ENCODE data around the gene JPH3.

JPH3 gene

GRCh38 chr16:87602001-87602775 lies at the start of gene JPH3:
TSS of gene JPH3 (plus strand) at chr16:87602508. CDS start at chr16:87603147, 639 bp downstream.
- TF ChIP-seq, protein P1, sequence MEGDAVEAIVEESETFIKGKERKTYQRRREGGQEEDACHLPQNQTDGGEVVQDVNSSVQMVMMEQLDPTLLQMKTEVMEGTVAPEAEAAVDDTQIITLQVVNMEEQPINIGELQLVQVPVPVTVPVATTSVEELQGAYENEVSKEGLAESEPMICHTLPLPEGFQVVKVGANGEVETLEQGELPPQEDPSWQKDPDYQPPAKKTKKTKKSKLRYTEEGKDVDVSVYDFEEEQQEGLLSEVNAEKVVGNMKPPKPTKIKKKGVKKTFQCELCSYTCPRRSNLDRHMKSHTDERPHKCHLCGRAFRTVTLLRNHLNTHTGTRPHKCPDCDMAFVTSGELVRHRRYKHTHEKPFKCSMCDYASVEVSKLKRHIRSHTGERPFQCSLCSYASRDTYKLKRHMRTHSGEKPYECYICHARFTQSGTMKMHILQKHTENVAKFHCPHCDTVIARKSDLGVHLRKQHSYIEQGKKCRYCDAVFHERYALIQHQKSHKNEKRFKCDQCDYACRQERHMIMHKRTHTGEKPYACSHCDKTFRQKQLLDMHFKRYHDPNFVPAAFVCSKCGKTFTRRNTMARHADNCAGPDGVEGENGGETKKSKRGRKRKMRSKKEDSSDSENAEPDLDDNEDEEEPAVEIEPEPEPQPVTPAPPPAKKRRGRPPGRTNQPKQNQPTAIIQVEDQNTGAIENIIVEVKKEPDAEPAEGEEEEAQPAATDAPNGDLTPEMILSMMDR (IDR thresholded peaks at IDR 0.05; ENCODE audit: low read depth, low read length, missing control alignments): no peak
- no peak within 1 kb of the TSS for H3K4me3 ChIP-seq (ENCODE audit: low read depth, low read length)
- no peak for DNase-seq (ENCODE audit: low read depth)

- no peak for DNase-seq (ENCODE audit: low read depth)
- H3K4me3 ChIP-seq (ENCODE audit: low read depth, low read length): no peak overlapping the region
- TF ChIP-seq, protein P1 (IDR thresholded peaks at IDR 0.05; ENCODE audit: low read depth, low read length, missing control alignments): no peak
Observed at GRCh38 chr16:87552772-87553573, 49.3 kb upstream of the JPH3 start.

DNA sequence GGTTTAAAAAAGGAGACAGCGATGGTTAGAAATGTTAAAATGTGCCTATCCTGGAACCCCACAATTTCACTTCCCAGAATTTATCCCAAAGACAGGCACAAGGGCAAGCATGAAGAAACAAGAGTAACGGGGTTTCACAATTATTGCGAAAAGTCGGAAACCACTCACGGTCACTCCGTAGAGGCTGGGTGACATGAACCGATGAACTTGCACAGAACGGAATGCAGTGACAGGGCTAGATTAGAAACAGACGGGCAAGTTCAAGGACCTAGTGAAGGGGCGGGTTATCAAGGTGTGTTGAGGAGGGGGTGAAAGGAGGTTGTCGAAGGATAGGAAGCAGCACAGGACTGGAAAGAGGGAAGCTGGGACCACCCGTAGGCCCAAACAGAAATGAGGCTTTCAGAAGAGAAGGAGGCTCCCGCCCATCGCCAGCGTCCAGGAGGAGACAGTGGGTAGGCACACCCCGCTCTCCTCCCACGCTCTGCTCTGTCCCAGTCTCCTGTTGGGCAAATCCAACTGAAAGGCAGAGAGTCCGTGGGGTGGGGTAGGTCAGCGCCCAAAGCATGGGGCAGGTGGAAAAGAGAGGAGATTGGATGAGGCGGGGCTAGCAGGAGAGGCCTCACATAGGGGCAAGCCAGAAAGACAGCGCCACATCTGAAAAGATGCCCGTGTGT lies 47.4 kb upstream of the JPH3 start:
- TF ChIP-seq, protein P1 (IDR thresholded peaks at IDR 0.05; ENCODE audit: low read depth, low read length, missing control alignments): no peak
- H3K4me3 ChIP-seq (ENCODE audit: low read depth, low read length): no peak overlapping the region
- no peak for DNase-seq (ENCODE audit: low read depth)

DNA sequence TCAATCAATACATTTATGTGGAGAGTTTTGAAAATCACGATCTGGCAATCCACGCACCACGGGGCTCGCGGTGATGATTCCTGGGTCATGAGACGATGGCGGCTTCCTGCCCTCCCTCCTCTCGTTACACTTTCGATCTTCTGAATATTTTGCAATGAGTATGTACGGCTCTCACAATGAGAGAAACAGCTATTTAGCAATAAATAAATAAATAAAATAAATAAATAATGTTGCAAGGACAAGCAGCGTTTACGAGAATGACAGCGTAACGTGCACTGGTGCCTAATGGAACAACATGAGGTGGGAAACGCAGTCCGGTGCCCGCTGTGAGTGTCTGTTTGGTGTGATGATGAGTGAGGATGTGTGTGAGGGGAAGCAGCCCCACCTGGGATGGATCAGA lies 46.7 kb upstream of the JPH3 start:
- H3K4me3 ChIP-seq (ENCODE audit: low read depth, low read length): no peak overlapping the region
- DNase-seq (ENCODE audit: low read depth): no peak
- TF ChIP-seq, protein P1 (IDR thresholded peaks at IDR 0.05; ENCODE audit: low read depth, low read length, missing control alignments): no peak

- TF ChIP-seq, protein P1 (IDR thresholded peaks at IDR 0.05; ENCODE audit: low read depth, low read length, missing control alignments): no peak
- no peak overlapping the region for H3K4me3 ChIP-seq (ENCODE audit: low read depth, low read length)
- DNase-seq (ENCODE audit: low read depth): no peak
Observed at GRCh38 chr16:87556941-87557459, 45.3 kb upstream of the JPH3 start.

GRCh38 chr16:87558682-87559081 lies 43.6 kb upstream of the JPH3 start:
- TF ChIP-seq, protein P1 (IDR thresholded peaks at IDR 0.05; ENCODE audit: low read depth, low read length, missing control alignments): no peak
- no peak overlapping the region for H3K4me3 ChIP-seq (ENCODE audit: low read depth, low read length)
- no peak for DNase-seq (ENCODE audit: low read depth)
